Measurements from ENCODE around the gene ING5.

Gene ING5

GRCh38 chr2:241777170-241777685, 75.4 kb downstream of the ING5 start:
- Histone ChIP-seq H3K27ac (no peak overlapping the region), H3K4me1 (ENCODE audit: control insufficient read depth in 1 of 2, insufficient read depth in 1 of 2, low read depth in 1 of 2, low read length in 1 of 2) (no peaks in the 10 kb centered on the region), H3K27me3 (peaks cover 38% of the 10 kb centered on the region), H3K9me3 (peaks cover 16% of the 10 kb centered on the region), H3K4me3 (ENCODE audit: low read depth in 1 of 2, low read length in 1 of 2) (no peak overlapping the region), H3K36me3 (no peaks in the 10 kb centered on the region)
- TF ChIP-seq CTCF (IDR thresholded peaks at IDR 0.05) = no peak

GRCh38 chr2:241777686-241778627, 76.1 kb downstream of the ING5 start:
- Histone ChIP-seq H3K4me1 (ENCODE audit: control insufficient read depth in 1 of 2, insufficient read depth in 1 of 2, low read depth in 1 of 2, low read length in 1 of 2) (no peaks in the 10 kb centered on the region), H3K4me3 (ENCODE audit: low read depth in 1 of 2, low read length in 1 of 2) (no peak overlapping the region), H3K9me3 (peaks cover 16% of the 10 kb centered on the region), H3K27ac (no peak overlapping the region), H3K27me3 (peaks cover 34% of the 10 kb centered on the region), H3K36me3 (no peaks in the 10 kb centered on the region)
- TF ChIP-seq CTCF (IDR thresholded peaks at IDR 0.05) = no peak

All from neutrophil (primary cell).